Neural cell (in vitro differentiated cells): ENCODE measurements around the gene NCK2.

ENCODE experiments used
- CTCF ChIP-seq: fragments of 450-650 bp; IDR thresholded peaks from 2 replicates; pipeline ENCODE4 v1.5.1; 2014; ENCODE audit warnings: antibody characterized with exemption, mild to moderate bottlenecking, moderate library complexity; ENCODE audit not compliant: poor library complexity, severe bottlenecking
- REST ChIP-seq: IDR thresholded peaks from 2 replicates; pipeline ENCODE4 v1.6.1; 2012; ENCODE audit warnings: borderline replicate concordance
- SMC3 ChIP-seq: fragments of 450-650 bp; conservative IDR thresholded peaks from 2 replicates; pipeline ENCODE4 v1.6.1; 2014; ENCODE audit warnings: antibody characterized with exemption, mild to moderate bottlenecking, moderate library complexity; ENCODE audit not compliant: poor library complexity

- TF ChIP-seq SMC3 (no peak), REST (no peak), CTCF (no peak)
These were observed 110.3 kb downstream of the NCK2 start for GRCh38 chr2:105854972-105855371.
